ENCODE measurements around the gene S100A10.

- no peak for TF ChIP-seq POLR2AphosphoS5 (IDR thresholded peaks at IDR 0.05; ENCODE audit: low read depth)
- TF ChIP-seq, protein P1, sequence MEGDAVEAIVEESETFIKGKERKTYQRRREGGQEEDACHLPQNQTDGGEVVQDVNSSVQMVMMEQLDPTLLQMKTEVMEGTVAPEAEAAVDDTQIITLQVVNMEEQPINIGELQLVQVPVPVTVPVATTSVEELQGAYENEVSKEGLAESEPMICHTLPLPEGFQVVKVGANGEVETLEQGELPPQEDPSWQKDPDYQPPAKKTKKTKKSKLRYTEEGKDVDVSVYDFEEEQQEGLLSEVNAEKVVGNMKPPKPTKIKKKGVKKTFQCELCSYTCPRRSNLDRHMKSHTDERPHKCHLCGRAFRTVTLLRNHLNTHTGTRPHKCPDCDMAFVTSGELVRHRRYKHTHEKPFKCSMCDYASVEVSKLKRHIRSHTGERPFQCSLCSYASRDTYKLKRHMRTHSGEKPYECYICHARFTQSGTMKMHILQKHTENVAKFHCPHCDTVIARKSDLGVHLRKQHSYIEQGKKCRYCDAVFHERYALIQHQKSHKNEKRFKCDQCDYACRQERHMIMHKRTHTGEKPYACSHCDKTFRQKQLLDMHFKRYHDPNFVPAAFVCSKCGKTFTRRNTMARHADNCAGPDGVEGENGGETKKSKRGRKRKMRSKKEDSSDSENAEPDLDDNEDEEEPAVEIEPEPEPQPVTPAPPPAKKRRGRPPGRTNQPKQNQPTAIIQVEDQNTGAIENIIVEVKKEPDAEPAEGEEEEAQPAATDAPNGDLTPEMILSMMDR (IDR thresholded peaks at IDR 0.05; ENCODE audit: insufficient read depth, low read length): no peak
These were observed 42.0 kb upstream of the S100A10 start for GRCh38 chr1:152035539-152036266.
